Neural cell (in vitro differentiated cells): ENCODE measurements around the gene CDH1. TPM values are rescaled to one million over a fixed set of nuclear protein-coding genes. Genes with fewer than 3 reads are reported as not detected.

Experiments
- H2AFZ ChIP-seq: fragments of 200-600, 300-800 bp; sonication (generic), shearing (Covaris generic); 2 replicates; pipeline ENCODE4 v1.6.0; 2014; ENCODE audit warnings: low read depth, mild to moderate bottlenecking, antibody characterized with exemption, low read length, moderate library complexity
- H3F3A ChIP-seq: fragments of 200-600 bp; shearing (Covaris generic); 2 replicates; pipeline ENCODE4 v1.6.1; 2016; ENCODE audit warnings: mild to moderate bottlenecking, moderate library complexity, mixed read lengths, antibody characterized with exemption, low read length; ENCODE audit not compliant: insufficient read depth, poor library complexity, severe bottlenecking
- H3K27ac ChIP-seq: fragments of 200-600, 300-800 bp; sonication (generic), shearing (Covaris generic); 2 replicates; pipeline ENCODE4 v1.5.1; 2014; ENCODE audit warnings: mild to moderate bottlenecking, low read length, moderate library complexity
- H3K27me3 ChIP-seq: fragments of 300-800, 200-600 bp; sonication (generic), shearing (Covaris generic); 2 replicates; pipeline ENCODE4 v1.6.0; 2014; ENCODE audit warnings: mild to moderate bottlenecking, low read depth, low read length, moderate library complexity; ENCODE audit not compliant: insufficient read depth
- H3K36me3 ChIP-seq: fragments of 300-800, 200-600 bp; sonication (generic), shearing (Covaris generic); 2 replicates; pipeline ENCODE4 v1.5.1; 2014; ENCODE audit warnings: mild to moderate bottlenecking, antibody characterized with exemption, low read length, moderate library complexity; ENCODE audit not compliant: insufficient read depth
- H3K4me2 ChIP-seq: fragments of 300-800, 200-600 bp; sonication (generic), shearing (Covaris generic); 2 replicates; pipeline ENCODE4 v1.6.0; 2014; ENCODE audit warnings: mild to moderate bottlenecking, low read length
- H3K4me3 ChIP-seq: fragments of 300-800, 200-600 bp; sonication (generic), shearing (Covaris generic); 2 replicates; pipeline ENCODE4 v1.5.1; 2014; ENCODE audit warnings: mild to moderate bottlenecking, low read length, moderate library complexity
- H3K79me2 ChIP-seq: fragments of 200-600 bp; shearing (Covaris generic); replicated peaks from 2 replicates; pipeline ENCODE4 v1.6.0; 2014; ENCODE audit warnings: mild to moderate bottlenecking, low read length, moderate library complexity; ENCODE audit not compliant: insufficient read depth
- H3K9ac ChIP-seq: fragments of 300-800, 200-600 bp; sonication (generic), shearing (Covaris generic); 2 replicates; pipeline ENCODE4 v1.6.1; 2016; ENCODE audit warnings: mild to moderate bottlenecking, low read length, mixed read lengths
- H3K9me2 ChIP-seq: fragments of 200-600 bp; shearing (Covaris generic); 2 replicates; pipeline ENCODE4 v1.6.1; 2016; ENCODE audit warnings: mild to moderate bottlenecking, low read length, mixed read lengths; ENCODE audit not compliant: insufficient read depth
- H3K9me3 ChIP-seq: fragments of 200-600, 300-800 bp; sonication (generic), shearing (Covaris generic); 2 replicates; pipeline ENCODE4 v1.6.1; 2016; ENCODE audit warnings: mild to moderate bottlenecking, mixed run types, low read length, moderate library complexity, mixed read lengths
- H4K20me1 ChIP-seq: fragments of 200-600 bp; shearing (Covaris generic); 2 replicates; pipeline ENCODE4 v1.6.1; 2016; ENCODE audit warnings: mild to moderate bottlenecking, mixed run types; ENCODE audit not compliant: insufficient read depth
- EP300 ChIP-seq: fragments of 450-650 bp; conservative IDR thresholded peaks from 2 replicates; pipeline ENCODE4 v1.6.1; 2014; ENCODE audit warnings: antibody characterized with exemption, mild to moderate bottlenecking, moderate library complexity; ENCODE audit not compliant: poor library complexity, severe bottlenecking
- EZH2 ChIP-seq: fragments of 200-600, 300-800 bp; shearing (Covaris generic), sonication (generic); IDR thresholded peaks from 2 replicates; pipeline ENCODE4 v1.6.1; 2014; ENCODE audit warnings: antibody characterized with exemption, low read length, borderline replicate concordance, mild to moderate bottlenecking; ENCODE audit not compliant: insufficient read depth, poor library complexity, severe bottlenecking
- MXI1 ChIP-seq: fragments of 450-650 bp; conservative IDR thresholded peaks from 2 replicates; pipeline ENCODE4 v1.6.1; 2014; ENCODE audit warnings: antibody characterized with exemption, mild to moderate bottlenecking; ENCODE audit not compliant: poor library complexity, severe bottlenecking
- POLR2AphosphoS5 ChIP-seq: IDR thresholded peaks from 2 replicates; pipeline ENCODE4 v1.6.1; 2012
- RAD21 ChIP-seq: fragments of 450-650 bp; conservative IDR thresholded peaks from 2 replicates; pipeline ENCODE4 v1.6.1; 2014; ENCODE audit warnings: antibody characterized with exemption, mild to moderate bottlenecking, moderate library complexity
- SMC3 ChIP-seq: fragments of 450-650 bp; conservative IDR thresholded peaks from 2 replicates; pipeline ENCODE4 v1.6.1; 2014; ENCODE audit warnings: antibody characterized with exemption, mild to moderate bottlenecking, moderate library complexity; ENCODE audit not compliant: poor library complexity
- TAF1 ChIP-seq: IDR thresholded peaks from 2 replicates; pipeline ENCODE4 v1.6.1; 2012; ENCODE audit warnings: low read depth
- polyA plus RNA-seq: library from polyadenylated mRNA; depleted of rRNA; stranded (reverse); fragments of >200 nt; gene quantifications from 2 replicates; pipeline ENCODE4 v1.2.3, GENCODE V29; 2014
- TF ChIP-seq, protein P1 (sequence below): fragments of 450-650 bp; IDR thresholded peaks from 2 replicates; pipeline ENCODE4 v1.5.1; 2014; ENCODE audit warnings: antibody characterized with exemption, mild to moderate bottlenecking, moderate library complexity; ENCODE audit not compliant: poor library complexity, severe bottlenecking
- TF ChIP-seq, protein P2 (sequence below): IDR thresholded peaks from 2 replicates; pipeline ENCODE4 v1.6.1; 2012; ENCODE audit warnings: borderline replicate concordance

Gene CDH1
- polyA plus RNA-seq, 1 donor from 2014 or later, result 1.2 TPM

DNA sequence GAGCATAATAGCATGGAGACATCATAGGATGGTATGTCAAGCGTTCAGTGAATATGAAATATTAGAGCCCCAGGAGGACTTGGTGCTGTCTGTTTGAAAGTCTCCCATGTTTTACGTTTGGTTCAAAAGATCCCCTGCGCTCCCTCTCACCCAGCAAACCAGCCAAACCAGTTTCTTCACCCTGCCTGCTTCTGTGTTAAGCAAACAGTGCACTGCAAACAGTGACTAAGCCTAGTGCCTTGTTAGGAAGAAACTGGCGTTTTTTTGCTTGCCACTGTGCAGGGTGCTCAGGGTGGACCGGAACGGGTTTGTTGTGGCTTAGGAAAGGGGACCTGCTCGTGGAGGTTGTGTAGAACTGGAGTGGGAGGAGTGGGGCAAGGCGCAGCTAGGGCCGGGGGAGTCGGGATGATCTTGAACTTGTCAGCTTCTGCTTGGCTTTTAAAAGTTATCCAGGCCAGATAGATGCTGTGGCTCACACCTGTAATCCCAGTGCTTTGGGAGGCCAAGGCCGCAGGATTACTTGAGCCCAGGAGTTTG lies 7.7 kb downstream of the CDH1 start:
- no peaks in the 10 kb centered on the region for H3K9me3 ChIP-seq
- no peaks in the 10 kb centered on the region for H3K9me2 ChIP-seq
- no peaks in the 10 kb centered on the region for H3F3A ChIP-seq
- H3K4me3 ChIP-seq, result no peak overlapping the region
- no peaks in the 10 kb centered on the region for H3K36me3 ChIP-seq
- no peak for TF ChIP-seq POLR2AphosphoS5
- TF ChIP-seq, protein P1, sequence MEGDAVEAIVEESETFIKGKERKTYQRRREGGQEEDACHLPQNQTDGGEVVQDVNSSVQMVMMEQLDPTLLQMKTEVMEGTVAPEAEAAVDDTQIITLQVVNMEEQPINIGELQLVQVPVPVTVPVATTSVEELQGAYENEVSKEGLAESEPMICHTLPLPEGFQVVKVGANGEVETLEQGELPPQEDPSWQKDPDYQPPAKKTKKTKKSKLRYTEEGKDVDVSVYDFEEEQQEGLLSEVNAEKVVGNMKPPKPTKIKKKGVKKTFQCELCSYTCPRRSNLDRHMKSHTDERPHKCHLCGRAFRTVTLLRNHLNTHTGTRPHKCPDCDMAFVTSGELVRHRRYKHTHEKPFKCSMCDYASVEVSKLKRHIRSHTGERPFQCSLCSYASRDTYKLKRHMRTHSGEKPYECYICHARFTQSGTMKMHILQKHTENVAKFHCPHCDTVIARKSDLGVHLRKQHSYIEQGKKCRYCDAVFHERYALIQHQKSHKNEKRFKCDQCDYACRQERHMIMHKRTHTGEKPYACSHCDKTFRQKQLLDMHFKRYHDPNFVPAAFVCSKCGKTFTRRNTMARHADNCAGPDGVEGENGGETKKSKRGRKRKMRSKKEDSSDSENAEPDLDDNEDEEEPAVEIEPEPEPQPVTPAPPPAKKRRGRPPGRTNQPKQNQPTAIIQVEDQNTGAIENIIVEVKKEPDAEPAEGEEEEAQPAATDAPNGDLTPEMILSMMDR, result no peak
- TF ChIP-seq, protein P2, sequence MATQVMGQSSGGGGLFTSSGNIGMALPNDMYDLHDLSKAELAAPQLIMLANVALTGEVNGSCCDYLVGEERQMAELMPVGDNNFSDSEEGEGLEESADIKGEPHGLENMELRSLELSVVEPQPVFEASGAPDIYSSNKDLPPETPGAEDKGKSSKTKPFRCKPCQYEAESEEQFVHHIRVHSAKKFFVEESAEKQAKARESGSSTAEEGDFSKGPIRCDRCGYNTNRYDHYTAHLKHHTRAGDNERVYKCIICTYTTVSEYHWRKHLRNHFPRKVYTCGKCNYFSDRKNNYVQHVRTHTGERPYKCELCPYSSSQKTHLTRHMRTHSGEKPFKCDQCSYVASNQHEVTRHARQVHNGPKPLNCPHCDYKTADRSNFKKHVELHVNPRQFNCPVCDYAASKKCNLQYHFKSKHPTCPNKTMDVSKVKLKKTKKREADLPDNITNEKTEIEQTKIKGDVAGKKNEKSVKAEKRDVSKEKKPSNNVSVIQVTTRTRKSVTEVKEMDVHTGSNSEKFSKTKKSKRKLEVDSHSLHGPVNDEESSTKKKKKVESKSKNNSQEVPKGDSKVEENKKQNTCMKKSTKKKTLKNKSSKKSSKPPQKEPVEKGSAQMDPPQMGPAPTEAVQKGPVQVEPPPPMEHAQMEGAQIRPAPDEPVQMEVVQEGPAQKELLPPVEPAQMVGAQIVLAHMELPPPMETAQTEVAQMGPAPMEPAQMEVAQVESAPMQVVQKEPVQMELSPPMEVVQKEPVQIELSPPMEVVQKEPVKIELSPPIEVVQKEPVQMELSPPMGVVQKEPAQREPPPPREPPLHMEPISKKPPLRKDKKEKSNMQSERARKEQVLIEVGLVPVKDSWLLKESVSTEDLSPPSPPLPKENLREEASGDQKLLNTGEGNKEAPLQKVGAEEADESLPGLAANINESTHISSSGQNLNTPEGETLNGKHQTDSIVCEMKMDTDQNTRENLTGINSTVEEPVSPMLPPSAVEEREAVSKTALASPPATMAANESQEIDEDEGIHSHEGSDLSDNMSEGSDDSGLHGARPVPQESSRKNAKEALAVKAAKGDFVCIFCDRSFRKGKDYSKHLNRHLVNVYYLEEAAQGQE, result no peak
- TF ChIP-seq RAD21, result no peak
- TF ChIP-seq MXI1, result no peak
- no peak for TF ChIP-seq EZH2
- no peak for TF ChIP-seq EP300
- no peak for TF ChIP-seq SMC3
- no peak for TF ChIP-seq TAF1
- H3K27me3 ChIP-seq, result no peaks in the 10 kb centered on the region
- H3K9ac ChIP-seq, result no peak overlapping the region
- H4K20me1 ChIP-seq, result no peaks in the 10 kb centered on the region
- H2AFZ ChIP-seq, result no peak overlapping the region
- H3K79me2 ChIP-seq, result no peaks in the 10 kb centered on the region
- H3K27ac ChIP-seq, result no peak overlapping the region
- H3K4me2 ChIP-seq, result no peak overlapping the region

DNA sequence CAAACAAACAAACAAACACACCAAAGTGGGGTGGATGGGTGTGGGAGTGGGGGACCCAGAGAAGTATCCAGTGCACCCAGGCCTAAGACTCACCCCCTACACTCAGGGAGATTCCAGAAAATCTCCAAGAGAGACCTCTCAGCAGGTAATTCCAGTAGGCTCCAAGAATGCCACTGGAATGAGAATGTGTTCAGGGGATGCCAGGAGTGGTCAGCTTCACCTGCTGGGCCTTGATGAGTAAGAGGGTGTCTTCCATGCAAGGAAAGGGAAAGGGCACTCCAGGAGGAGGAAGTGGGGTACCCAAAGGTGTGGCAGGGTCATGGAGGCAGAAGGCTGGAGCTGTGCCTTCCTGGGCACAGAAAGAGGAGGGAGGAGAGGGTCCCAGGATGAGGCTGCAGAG lies 9.9 kb downstream of the CDH1 start:
- Histone ChIP-seq H3K9me3 (no peaks in the 10 kb centered on the region), H2AFZ (no peak overlapping the region), H4K20me1 (no peaks in the 10 kb centered on the region), H3K9ac (no peak overlapping the region), H3K4me3 (no peak overlapping the region), H3K4me2 (no peak overlapping the region), H3K27me3 (no peaks in the 10 kb centered on the region), H3K9me2 (no peaks in the 10 kb centered on the region), H3F3A (no peaks in the 10 kb centered on the region), H3K36me3 (no peaks in the 10 kb centered on the region), H3K27ac (no peak overlapping the region), H3K79me2 (no peaks in the 10 kb centered on the region)
- TF ChIP-seq, protein P2, result no peak
- TF ChIP-seq RAD21, result no peak
- TF ChIP-seq, protein P1, result no peak
- TF ChIP-seq TAF1, result no peak
- TF ChIP-seq MXI1, result no peak
- no peak for TF ChIP-seq POLR2AphosphoS5
- TF ChIP-seq SMC3, result no peak
- no peak for TF ChIP-seq EP300
- no peak for TF ChIP-seq EZH2
